Calu3 (cell line): ENCODE data around the gene SHISA7. TPM values are rescaled to one million over a fixed set of nuclear protein-coding genes. Genes with fewer than 3 reads are reported as not detected.

Experiments
- BruUV-seq: library from RNA; stranded (reverse); fragments of 400-500 nt; replicated peaks from 2 replicates; lab custom pipeline; 2021; lab: Mats Ljungman, UMichigan
- CTCF ChIA-PET: fragments of 300-600 bp; sonication (Branson Sonifier 250); formaldehyde crosslinking; loops from one replicate; lab custom pipeline; 2022; ENCODE audit warnings: antibody characterized with exemption; lab: Charles Lee
- DNase-seq: peaks from one replicate; pipeline ENCODE4 v3.0.0; 2022
- H3K27ac Mint-ChIP-seq: one replicate; pipeline ENCODE4 v1.8.0; 2022; ENCODE audit warnings: mixed read lengths; ENCODE audit not compliant: unreplicated experiment
- H3K27me3 Mint-ChIP-seq: one replicate; pipeline ENCODE4 v1.8.0; 2022; ENCODE audit warnings: mixed read lengths; ENCODE audit not compliant: unreplicated experiment
- H3K36me3 Mint-ChIP-seq: one replicate; pipeline ENCODE4 v1.8.0; 2022; ENCODE audit warnings: mild to moderate bottlenecking, moderate library complexity, mixed read lengths; ENCODE audit not compliant: insufficient read depth, unreplicated experiment
- H3K4me1 Mint-ChIP-seq: one replicate; pipeline ENCODE4 v1.8.0; 2022; ENCODE audit warnings: mild to moderate bottlenecking, low read depth, mixed read lengths; ENCODE audit not compliant: unreplicated experiment
- H3K4me3 Mint-ChIP-seq: one replicate; pipeline ENCODE4 v1.8.0; 2022; ENCODE audit warnings: mild to moderate bottlenecking, low read depth, moderate library complexity, mixed read lengths; ENCODE audit not compliant: unreplicated experiment
- H3K9me3 Mint-ChIP-seq: one replicate; pipeline ENCODE4 v1.8.0; 2022; ENCODE audit warnings: low read depth, mixed read lengths; ENCODE audit not compliant: unreplicated experiment
- intact Hi-C: fragments of 100-400 bp; cut with micrococcal nuclease; formaldehyde crosslinking; loops from one replicate; pipeline ENCODE4 v1.10.0; 2022; ENCODE audit not compliant: unreplicated experiment
- total RNA-seq: library from RNA; stranded (reverse); gene quantifications from 2 replicates; pipeline ENCODE4 v1.2.3, GENCODE V29; 2022
- TF ChIP-seq, protein P1 (sequence below): fragments of 200-600 bp; IDR thresholded peaks from one replicate; pipeline ENCODE4 v1.8.0; 2022; ENCODE audit warnings: antibody characterized with exemption; ENCODE audit not compliant: unreplicated experiment

The SHISA7 gene
- total RNA-seq, 1 experiment from 2014 or later: not detected

DNA sequence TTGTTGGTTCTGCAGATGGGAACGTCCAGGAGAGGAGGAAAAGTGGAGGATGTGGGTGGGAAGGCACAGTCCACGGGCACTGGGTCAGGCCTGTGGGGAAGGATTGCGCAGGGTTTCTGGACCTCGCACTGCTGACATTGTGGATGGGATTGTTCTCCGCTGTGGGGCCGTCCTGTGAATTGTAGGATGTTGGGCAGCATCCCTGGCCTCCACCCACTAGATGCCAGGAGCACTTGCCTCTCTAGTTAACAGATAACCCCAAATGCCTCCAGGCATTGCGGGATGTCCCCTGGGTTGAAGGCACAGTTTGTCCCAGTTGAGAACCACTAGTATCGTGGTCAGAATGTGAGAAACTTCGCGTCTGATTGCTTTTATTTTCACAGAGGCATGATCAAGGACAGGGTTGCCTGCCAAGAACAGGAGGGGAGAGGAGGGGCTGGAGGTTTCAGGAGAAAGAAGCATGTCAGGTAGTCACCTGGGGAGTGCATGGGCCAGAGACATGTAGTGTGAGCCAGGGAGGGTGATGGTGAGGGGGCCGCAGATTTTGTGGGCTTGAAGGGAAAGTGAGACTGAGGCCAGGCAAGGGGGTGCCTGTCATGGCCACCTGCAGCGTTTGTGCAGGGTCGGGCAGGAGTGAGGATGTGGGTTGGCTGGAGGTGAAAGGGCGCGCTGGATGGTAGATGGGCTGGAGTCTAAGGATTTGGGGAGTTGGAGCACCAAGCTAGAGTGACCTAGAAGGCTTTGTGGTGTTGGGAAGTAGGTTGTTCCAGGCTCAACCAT is 36.5 kb upstream of the SHISA7 start:
- Mint-ChIP-seq H3K36me3 (peaks cover 61% of the 10 kb centered on the region), H3K27me3 (no peaks in the 10 kb centered on the region), H3K4me1 (peaks cover 28% of the 10 kb centered on the region), H3K4me3 (no peak overlapping the region), H3K27ac (peak overlapping the region; percentile 12), H3K9me3 (no peaks in the 10 kb centered on the region)
- TF ChIP-seq, protein P1, sequence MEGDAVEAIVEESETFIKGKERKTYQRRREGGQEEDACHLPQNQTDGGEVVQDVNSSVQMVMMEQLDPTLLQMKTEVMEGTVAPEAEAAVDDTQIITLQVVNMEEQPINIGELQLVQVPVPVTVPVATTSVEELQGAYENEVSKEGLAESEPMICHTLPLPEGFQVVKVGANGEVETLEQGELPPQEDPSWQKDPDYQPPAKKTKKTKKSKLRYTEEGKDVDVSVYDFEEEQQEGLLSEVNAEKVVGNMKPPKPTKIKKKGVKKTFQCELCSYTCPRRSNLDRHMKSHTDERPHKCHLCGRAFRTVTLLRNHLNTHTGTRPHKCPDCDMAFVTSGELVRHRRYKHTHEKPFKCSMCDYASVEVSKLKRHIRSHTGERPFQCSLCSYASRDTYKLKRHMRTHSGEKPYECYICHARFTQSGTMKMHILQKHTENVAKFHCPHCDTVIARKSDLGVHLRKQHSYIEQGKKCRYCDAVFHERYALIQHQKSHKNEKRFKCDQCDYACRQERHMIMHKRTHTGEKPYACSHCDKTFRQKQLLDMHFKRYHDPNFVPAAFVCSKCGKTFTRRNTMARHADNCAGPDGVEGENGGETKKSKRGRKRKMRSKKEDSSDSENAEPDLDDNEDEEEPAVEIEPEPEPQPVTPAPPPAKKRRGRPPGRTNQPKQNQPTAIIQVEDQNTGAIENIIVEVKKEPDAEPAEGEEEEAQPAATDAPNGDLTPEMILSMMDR: no peak
- BruUV-seq: no TSS peak
- DNase-seq: no peak
- intact Hi-C loops: no loop called here
- CTCF ChIA-PET: interaction anchor here (0.6 to 0.7 kb wide), 2 partner anchors 204 to 444 kb away, joined by 3 to 4 read pairs; no protein-coding TSS in a partner anchor

DNA sequence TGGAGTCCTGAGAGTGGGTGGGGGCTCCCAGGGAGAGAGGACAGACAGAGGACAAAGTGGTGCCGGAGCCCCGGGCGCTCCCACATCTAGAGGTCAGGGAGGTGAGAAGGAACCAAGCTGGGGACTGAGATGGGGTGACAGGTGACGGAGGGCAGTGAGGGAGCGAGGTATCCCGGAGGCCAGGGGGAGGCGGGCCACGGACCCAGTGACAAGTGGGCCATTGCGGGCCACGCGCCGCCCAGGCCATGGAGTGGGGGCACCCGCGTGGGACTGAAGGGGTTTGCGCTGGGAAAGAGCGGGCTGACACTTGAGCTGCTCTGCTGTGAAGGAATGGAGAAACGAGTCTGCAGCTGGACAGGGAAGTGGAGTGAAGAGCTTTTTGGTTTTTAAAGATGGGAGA is 35.9 kb upstream of the SHISA7 start:
- Mint-ChIP-seq H3K36me3 (peaks cover 55% of the 10 kb centered on the region), H3K27ac (peak overlapping the region; percentile 12), H3K4me3 (peak overlapping the region; percentile 3), H3K4me1 (peaks cover 28% of the 10 kb centered on the region), H3K27me3 (no peaks in the 10 kb centered on the region), H3K9me3 (no peaks in the 10 kb centered on the region)
- CTCF ChIA-PET: interaction anchor here (0.6 kb wide), 1 partner anchor 203 kb away, joined by 3 read pairs; no protein-coding TSS in a partner anchor
- TF ChIP-seq, protein P1: no peak
- no peak for DNase-seq
- BruUV-seq: no TSS peak
- intact Hi-C loops: no loop called here

DNA sequence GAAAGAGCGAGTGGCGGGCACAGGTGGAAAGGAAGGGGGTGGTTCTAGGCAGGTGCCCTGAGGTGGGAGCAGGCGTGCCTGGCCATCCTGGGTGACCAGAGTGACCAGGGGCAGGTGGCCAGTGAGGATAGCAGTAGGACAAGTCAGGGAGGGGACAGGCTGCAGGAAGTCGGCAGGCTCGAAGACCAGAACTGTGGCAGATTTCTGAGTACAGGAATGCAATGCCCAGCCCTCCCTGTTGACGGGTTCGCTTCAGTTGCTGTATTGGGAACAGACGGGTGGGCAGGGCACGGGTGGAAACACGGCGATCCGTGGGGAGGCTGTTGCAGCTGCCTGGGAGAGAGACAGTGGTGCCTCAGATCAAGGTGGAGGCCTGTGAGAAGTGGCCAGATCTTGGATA is 35.3 kb upstream of the SHISA7 start:
- Mint-ChIP-seq H3K9me3 (no peaks in the 10 kb centered on the region), H3K4me3 (peak overlapping the region; percentile 84), H3K27me3 (no peaks in the 10 kb centered on the region), H3K36me3 (peaks cover 48% of the 10 kb centered on the region), H3K27ac (no peak overlapping the region), H3K4me1 (peaks cover 28% of the 10 kb centered on the region)
- no peak for DNase-seq
- CTCF ChIA-PET: interaction anchor here (0.5 kb wide), 1 partner anchor 26 kb away, joined by 3 read pairs; no protein-coding TSS in a partner anchor
- TF ChIP-seq, protein P1: no peak
- BruUV-seq: no TSS peak
- intact Hi-C loops: no loop called here

DNA sequence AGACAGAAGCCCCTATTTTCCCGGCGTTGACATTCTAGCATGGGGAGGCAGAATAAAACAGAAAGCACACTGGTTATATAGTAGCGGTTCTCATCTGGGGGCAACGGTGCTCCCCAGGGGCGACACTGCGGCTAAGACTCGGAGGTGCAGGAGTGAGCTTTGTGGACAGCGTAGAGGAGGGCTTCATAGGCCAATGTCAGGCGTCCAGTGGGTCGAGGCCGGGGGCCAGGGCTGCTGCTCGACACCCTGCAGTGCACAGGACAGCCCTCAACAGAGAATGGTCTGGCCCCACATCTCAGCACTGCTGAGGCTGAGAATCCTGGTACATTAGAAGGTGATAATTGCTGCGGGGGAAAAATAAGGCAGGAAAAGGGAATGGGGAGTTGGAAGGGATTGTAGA is 34.8 kb upstream of the SHISA7 start:
- intact Hi-C loops: no loop called here
- H3K4me3 Mint-ChIP-seq: peak overlapping the region; percentile 84
- no peaks in the 10 kb centered on the region for H3K9me3 Mint-ChIP-seq
- TF ChIP-seq, protein P1: no peak
- peaks cover 44% of the 10 kb centered on the region for H3K36me3 Mint-ChIP-seq
- H3K4me1 Mint-ChIP-seq: peaks cover 28% of the 10 kb centered on the region
- H3K27me3 Mint-ChIP-seq: no peaks in the 10 kb centered on the region
- no peak for DNase-seq
- no peak overlapping the region for H3K27ac Mint-ChIP-seq
- CTCF ChIA-PET: interaction anchor here (0.5 to 1.1 kb wide), 2 partner anchors 8 to 26 kb away, joined by 3 read pairs; no protein-coding TSS in a partner anchor
- no TSS peak for BruUV-seq
